ENCODE measurements around the gene SACM1L. TPM values are rescaled to one million over a fixed set of nuclear protein-coding genes. Genes with fewer than 3 reads are reported as not detected.

Gene SACM1L
- total RNA-seq, 4 donors from 2014 or later = 7.7 to 28.7 (median 9.1) TPM

- Histone ChIP-seq H3K9me3 (no peaks in the 10 kb centered on the region), H3K4me3 (no peak overlapping the region), H3K36me3 (no peaks in the 10 kb centered on the region), H3K27ac (no peak overlapping the region), H3K27me3 (peaks cover 14 to 31% (median 25%) of the 10 kb centered on the region in 3 donors), H3K4me1 (peaks cover 0 to 6% of the 10 kb centered on the region in 2 donors)
- DNase-seq (no peak), ATAC-seq (no peak)
- in situ Hi-C loops (cut with MboI; ENCODE audit: low sequenced_read_pairs in 4 of 4) (no loop called here), intact Hi-C loops (cut with DNase I; ENCODE audit: low total_unique reads) (no loop called here)
- TF ChIP-seq, protein P1, sequence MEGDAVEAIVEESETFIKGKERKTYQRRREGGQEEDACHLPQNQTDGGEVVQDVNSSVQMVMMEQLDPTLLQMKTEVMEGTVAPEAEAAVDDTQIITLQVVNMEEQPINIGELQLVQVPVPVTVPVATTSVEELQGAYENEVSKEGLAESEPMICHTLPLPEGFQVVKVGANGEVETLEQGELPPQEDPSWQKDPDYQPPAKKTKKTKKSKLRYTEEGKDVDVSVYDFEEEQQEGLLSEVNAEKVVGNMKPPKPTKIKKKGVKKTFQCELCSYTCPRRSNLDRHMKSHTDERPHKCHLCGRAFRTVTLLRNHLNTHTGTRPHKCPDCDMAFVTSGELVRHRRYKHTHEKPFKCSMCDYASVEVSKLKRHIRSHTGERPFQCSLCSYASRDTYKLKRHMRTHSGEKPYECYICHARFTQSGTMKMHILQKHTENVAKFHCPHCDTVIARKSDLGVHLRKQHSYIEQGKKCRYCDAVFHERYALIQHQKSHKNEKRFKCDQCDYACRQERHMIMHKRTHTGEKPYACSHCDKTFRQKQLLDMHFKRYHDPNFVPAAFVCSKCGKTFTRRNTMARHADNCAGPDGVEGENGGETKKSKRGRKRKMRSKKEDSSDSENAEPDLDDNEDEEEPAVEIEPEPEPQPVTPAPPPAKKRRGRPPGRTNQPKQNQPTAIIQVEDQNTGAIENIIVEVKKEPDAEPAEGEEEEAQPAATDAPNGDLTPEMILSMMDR (IDR thresholded peaks at IDR 0.05 in 4 of 5, conservative IDR thresholded peaks at IDR 0.05 in 1 of 5) = no peak
- no peak for TF ChIP-seq POLR2A (IDR thresholded peaks at IDR 0.05)
These were observed 103.4 kb downstream of the SACM1L start for GRCh38 chr3:45792516-45793172.

DNA sequence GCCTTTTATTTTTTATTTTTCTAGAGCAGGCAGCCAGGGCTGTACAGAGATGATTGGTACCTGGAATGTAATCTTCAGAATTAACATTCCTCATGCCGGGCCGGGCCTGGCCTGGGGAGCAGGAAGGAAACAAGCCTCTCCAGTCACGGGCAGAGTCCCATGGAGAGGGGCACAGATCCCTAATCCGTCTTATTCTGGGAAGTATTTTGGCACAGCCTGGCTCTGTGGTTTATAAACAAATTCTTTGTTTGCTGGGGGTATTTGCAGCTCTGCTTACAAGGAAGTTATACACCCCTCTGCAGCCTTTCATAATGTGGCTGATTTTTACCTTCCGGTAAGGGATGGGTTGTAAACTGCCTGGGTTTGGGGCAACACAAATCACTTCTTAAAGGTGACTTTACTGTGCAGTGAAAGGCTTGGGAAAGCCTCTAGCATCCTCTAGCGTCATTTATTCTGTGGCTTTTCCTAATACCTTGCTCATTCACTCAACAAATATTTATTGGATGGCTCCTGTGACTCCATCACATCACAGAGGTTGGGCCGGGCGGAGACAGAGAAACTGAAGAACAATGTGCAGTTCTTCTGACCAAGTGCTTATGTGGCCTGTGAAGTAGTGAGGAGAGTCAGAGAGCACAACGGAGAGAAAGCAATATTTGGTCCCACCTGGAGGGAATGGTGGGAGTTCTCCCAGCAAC lies 104.4 kb downstream of the SACM1L start:
- DNase-seq (no peak), ATAC-seq (no peak)
- H3K27me3 ChIP-seq = peaks cover 14 to 35% (median 25%) of the 10 kb centered on the region in 3 donors
- H3K9me3 ChIP-seq = no peaks in the 10 kb centered on the region
- in situ Hi-C loops (cut with MboI; ENCODE audit: low sequenced_read_pairs in 4 of 4) (no loop called here), intact Hi-C loops (cut with DNase I; ENCODE audit: low total_unique reads) (no loop called here)
- no peak overlapping the region for H3K4me3 ChIP-seq
- TF ChIP-seq, protein P1 (IDR thresholded peaks at IDR 0.05 in 4 of 5, conservative IDR thresholded peaks at IDR 0.05 in 1 of 5) = no peak
- no peak for TF ChIP-seq POLR2A (IDR thresholded peaks at IDR 0.05)
- H3K36me3 ChIP-seq = no peaks in the 10 kb centered on the region
- no peak overlapping the region for H3K27ac ChIP-seq
- peaks cover 0 to 6% of the 10 kb centered on the region in 2 donors for H3K4me1 ChIP-seq

GRCh38 chr3:45794177-45794560 lies 105.0 kb downstream of the SACM1L start:
- Histone ChIP-seq H3K36me3 (no peaks in the 10 kb centered on the region), H3K27ac (no peak overlapping the region), H3K9me3 (no peaks in the 10 kb centered on the region), H3K4me3 (no peak overlapping the region), H3K27me3 (peaks cover 14 to 35% (median 25%) of the 10 kb centered on the region in 3 donors), H3K4me1 (peaks cover 0 to 6% of the 10 kb centered on the region in 2 donors)
- intact Hi-C loops (cut with DNase I; ENCODE audit: low total_unique reads) (no loop called here), in situ Hi-C loops (cut with MboI; ENCODE audit: low sequenced_read_pairs in 4 of 4) (no loop called here)
- ATAC-seq (no peak), DNase-seq (no peak)
- TF ChIP-seq, protein P1 (IDR thresholded peaks at IDR 0.05 in 4 of 5, conservative IDR thresholded peaks at IDR 0.05 in 1 of 5) = no peak
- no peak for TF ChIP-seq POLR2A (IDR thresholded peaks at IDR 0.05)

GRCh38 chr3:45794660-45795059 lies 105.5 kb downstream of the SACM1L start:
- in situ Hi-C loops (cut with MboI; ENCODE audit: low sequenced_read_pairs in 4 of 4) = no loop called here
- no peak overlapping the region for H3K27ac ChIP-seq
- no peaks in the 10 kb centered on the region for H3K9me3 ChIP-seq
- DNase-seq (no peak), ATAC-seq (no peak)
- H3K36me3 ChIP-seq = no peaks in the 10 kb centered on the region
- no peak overlapping the region for H3K4me3 ChIP-seq
- H3K27me3 ChIP-seq = peaks cover 14 to 35% (median 25%) of the 10 kb centered on the region in 3 donors
- intact Hi-C loops (cut with DNase I; ENCODE audit: low total_unique reads) = no loop called here
- no peak for TF ChIP-seq POLR2A (IDR thresholded peaks at IDR 0.05)
- TF ChIP-seq, protein P1 (IDR thresholded peaks at IDR 0.05 in 4 of 5, conservative IDR thresholded peaks at IDR 0.05 in 1 of 5) = no peak
- peaks cover 0 to 6% of the 10 kb centered on the region in 2 donors for H3K4me1 ChIP-seq

Other genes starting within 250 kb of the SACM1L start
- 10 to 100 TPM; 19.3 to 56.6 (median 27.1) TPM for gene LIMD1, start 94.6 kb upstream of the SACM1L start, total RNA-seq
- gene SLC6A20, start 107.1 kb downstream of the SACM1L start, total RNA-seq = 1 to 10 TPM in 1 of 4 donors, under 1 TPM in 3; 0.49 to 1.5 (median 0.64) TPM
- 1 to 10 TPM; 3.2 to 7.6 (median 5.0) TPM for gene LZTFL1, start 152.7 kb downstream of the SACM1L start, total RNA-seq
- under 1 TPM in 2 of 4 donors, not detected in 2; 0.09 to 0.13 TPM for gene CCR9, start 197.1 kb downstream of the SACM1L start, total RNA-seq